Endothelial cell of umbilical vein (primary cell): ENCODE measurements around the gene AKT1. TPM values are rescaled to one million over a fixed set of nuclear protein-coding genes. Genes with fewer than 3 reads are reported as not detected.

Source experiments
- BruUV-seq: library from RNA; stranded (reverse); fragments of 400-500 nt; replicated peaks from 2 replicates; lab custom pipeline; 2021; lab: Mats Ljungman, UMichigan
- CTCF ChIA-PET: fragments of 300-600, 350-600 bp; sonication (Branson Sonifier 250); formaldehyde crosslinking; loops from one replicate; lab custom pipeline; 2021; ENCODE audit warnings: antibody characterized with exemption, inconsistent platforms; lab: Charles Lee
- POLR2A ChIA-PET: fragments of 300-600, 350-600 bp; sonication (Branson Sonifier 250); formaldehyde crosslinking; loops from one replicate; lab custom pipeline; 2021; ENCODE audit warnings: antibody characterized with exemption, inconsistent platforms; lab: Charles Lee
- DNase-seq: peaks from one replicate; pipeline ENCODE4 v3.0.0-alpha.2; 2011; ENCODE audit warnings: low read depth, low spot score
- FAIRE-seq: peaks from 2 replicates; lab custom pipeline; 2011; peaks lifted over from hg19 to GRCh38; lab: Jason Lieb, UNC
- H2AFZ ChIP-seq: 2 replicates; pipeline ENCODE4 v1.6.0; 2012; ENCODE audit warnings: low read depth, low read length, control low read depth, inconsistent platforms
- H3K27ac ChIP-seq: 2 replicates; pipeline ENCODE4 v1.5.1; 2011; ENCODE audit warnings: low read depth, mild to moderate bottlenecking, control low read depth, low read length, moderate library complexity; ENCODE audit not compliant: insufficient read depth
- H3K27me3 ChIP-seq, 2 experiments: 2 replicates each; pipeline versions ENCODE4 v1.6.0 to v1.6.1; 2011; ENCODE audit warnings: low read length in 2 of 2, mixed read lengths in 1 of 2; ENCODE audit not compliant: control insufficient read depth in 2 of 2, insufficient read depth in 2 of 2
- H3K36me3 ChIP-seq, 2 experiments: 2 replicates in 1 of 2; 3 replicates in 1 of 2; pipeline ENCODE4 v1.5.1; 2011; ENCODE audit warnings: low read length in 2 of 2, mild to moderate bottlenecking in 1 of 2, moderate library complexity in 1 of 2; ENCODE audit not compliant: control insufficient read depth in 2 of 2, insufficient read depth in 2 of 2; ENCODE audit errors: extremely low read depth in 1 of 2
- H3K4me1 ChIP-seq: 3 replicates; pipeline ENCODE4 v1.5.1; 2011; ENCODE audit warnings: mild to moderate bottlenecking, low read length; ENCODE audit not compliant: control insufficient read depth, insufficient read depth; ENCODE audit errors: extremely low read depth
- H3K4me2 ChIP-seq: 2 replicates; pipeline ENCODE4 v1.6.1; 2011; ENCODE audit warnings: low read length, control low read depth, mixed read lengths; ENCODE audit not compliant: insufficient read depth
- H3K4me3 ChIP-seq, 3 experiments: fragments of 200-600 bp in 1 of 3; sonication (generic), shearing (Covaris generic) in 1 of 3; replicated peaks in 1 of 3; 2 replicates each; pipeline ENCODE4 v1.5.1; 2011 to 2016; ENCODE audit warnings: control low read depth in 3 of 3, low read length in 3 of 3, mild to moderate bottlenecking in 2 of 3, inconsistent platforms in 1 of 3, low read depth in 1 of 3, moderate library complexity in 1 of 3; ENCODE audit not compliant: insufficient read depth in 1 of 3
- H3K79me2 ChIP-seq: 2 replicates; pipeline ENCODE4 v1.6.0; 2012; ENCODE audit warnings: low read length, inconsistent platforms; ENCODE audit not compliant: control insufficient read depth, insufficient read depth
- H3K9ac ChIP-seq: replicated peaks from 2 replicates; pipeline ENCODE3; 2011; ENCODE audit warnings: low read length, control low read depth; ENCODE audit not compliant: insufficient read depth; ENCODE audit errors: extremely low read depth
- H3K9me1 ChIP-seq: replicated peaks from 3 replicates; pipeline ENCODE4 v1.6.0; 2011; ENCODE audit warnings: mild to moderate bottlenecking, low read length; ENCODE audit not compliant: control insufficient read depth, insufficient read depth; ENCODE audit errors: extremely low read depth
- H3K9me3 ChIP-seq: replicated peaks from 2 replicates; pipeline ENCODE4 v1.5.1; 2012; ENCODE audit warnings: low read length, inconsistent platforms; ENCODE audit not compliant: control insufficient read depth, insufficient read depth
- H4K20me1 ChIP-seq: replicated peaks from 2 replicates; pipeline ENCODE3; 2011; ENCODE audit warnings: mild to moderate bottlenecking, low read length; ENCODE audit not compliant: control insufficient read depth, insufficient read depth; ENCODE audit errors: extremely low read depth
- CTCF ChIP-seq, 2 donors: IDR thresholded peaks; 1 replicate in 1 of 2; 2 replicates in 1 of 2; pipeline ENCODE4 v1.5.1; 2011; ENCODE audit warnings: low read length in 2 of 2, mild to moderate bottlenecking in 2 of 2, moderate library complexity in 2 of 2, control low read depth in 1 of 2, inconsistent platforms in 1 of 2, low read depth in 1 of 2; ENCODE audit not compliant: insufficient read depth in 1 of 2; ENCODE audit errors: extremely low read depth in 1 of 2
- EZH2 ChIP-seq: IDR thresholded peaks from 2 replicates; pipeline ENCODE4 v1.6.1; 2012; ENCODE audit warnings: borderline replicate concordance, low read depth, mild to moderate bottlenecking, moderate library complexity, low read length, inconsistent platforms; ENCODE audit not compliant: severe bottlenecking
- FOS ChIP-seq: IDR thresholded peaks from 2 replicates; pipeline ENCODE4 v1.6.1; 2011; ENCODE audit warnings: mild to moderate bottlenecking, low read length, moderate library complexity, borderline replicate concordance; ENCODE audit not compliant: insufficient read depth
- GATA2 ChIP-seq: IDR thresholded peaks from 2 replicates; pipeline ENCODE4 v1.7.0; 2011; ENCODE audit warnings: low read depth, mild to moderate bottlenecking, moderate library complexity, mixed read lengths, low read length; ENCODE audit not compliant: insufficient read length, insufficient read depth
- JUN ChIP-seq: IDR thresholded peaks from 2 replicates; pipeline ENCODE4 v1.6.1; 2011; ENCODE audit warnings: borderline replicate concordance, low read depth; ENCODE audit not compliant: insufficient read length, insufficient read depth
- MAX ChIP-seq: IDR thresholded peaks from 2 replicates; pipeline ENCODE4 v1.6.1; 2011; ENCODE audit not compliant: insufficient read depth, insufficient read length
- MYC ChIP-seq: IDR thresholded peaks from one replicate; pipeline ENCODE4 v1.6.1; 2011; ENCODE audit warnings: mild to moderate bottlenecking, low read depth, low read length
- POLR2A ChIP-seq: IDR thresholded peaks from 2 replicates; pipeline ENCODE4 v1.6.1; 2012; ENCODE audit warnings: low read depth, mild to moderate bottlenecking, control low read depth, low read length
- POLR2AphosphoS5 ChIP-seq: IDR thresholded peaks from 2 replicates; pipeline ENCODE4 v1.6.1; 2012; ENCODE audit warnings: low read depth, mild to moderate bottlenecking, control low read depth, low read length, moderate library complexity; ENCODE audit not compliant: insufficient read depth
- dilution Hi-C: fragments of 300-500 bp; cut with MboI; formaldehyde crosslinking; loops from one replicate; pipeline ENCODE4 v1.15.0; 2019; ENCODE audit warnings: low sequenced_read_pairs; ENCODE audit not compliant: extremely low pct_ligation_motif_present
- intact Hi-C: fragments of 100-400 bp; cut with micrococcal nuclease; formaldehyde crosslinking; loops from one replicate; pipeline ENCODE4 v1.10.0; 2022
- polyA plus RNA-seq, 4 experiments: library from polyadenylated mRNA; depleted of rRNA in 3 of 4; stranded (reverse) in 3 of 4; unstranded in 1 of 4; fragments of >200 nt; gene quantifications; 2 replicates each; pipeline versions ENCODE4 v1.2.1 to v1.2.3, GENCODE V29; 2011 to 2012; ENCODE audit warnings: missing spikeins in 1 of 4
- total RNA-seq: library from RNA; stranded (reverse); gene quantifications from 2 replicates; pipeline ENCODE4 v1.2.3, GENCODE V29; 2021

The AKT1 gene
- total and polyA plus RNA-seq, 2 donors (not counting 3 experiments of a cell fraction or from before 2014, with no cell fraction given), result 177 to 191 TPM

GRCh38 chr14:104766863-104767633 is 28.5 kb downstream of the AKT1 start:
- Histone ChIP-seq H3K9me1 (no peaks in the 10 kb centered on the region), H3K27me3 (no peaks in the 10 kb centered on the region), H3K36me3 (peaks cover 0 to 14% of the 10 kb centered on the region in 2 experiments), H3K4me1 (no peaks in the 10 kb centered on the region), H3K79me2 (no peaks in the 10 kb centered on the region), H3K9ac (no peak overlapping the region), H3K4me2 (no peak overlapping the region), H3K4me3 (no peak overlapping the region), H3K27ac (no peak overlapping the region), H2AFZ (no peak overlapping the region), H3K9me3 (no peaks in the 10 kb centered on the region), H4K20me1 (no peaks in the 10 kb centered on the region)
- no TSS peak for BruUV-seq
- ChIA-PET CTCF (interaction anchor here (1.0 to 2.0 kb wide), 3 partner anchors 14 to 59 kb away, joined by 6 to 8 read pairs (median 7); partner anchors contain the start of gene SIVA1), POLR2A (no interaction called here)
- TF ChIP-seq MAX (no peak), POLR2AphosphoS5 (no peak), FOS (no peak), CTCF (IDR thresholded peaks at IDR 0.05; ENCODE audit: extremely low read depth in 1 of 2, insufficient read depth in 1 of 2, low read depth in 1 of 2, low read length in 2 of 2) (no peak), EZH2 (no peak), POLR2A (no peak), GATA2 (no peak), JUN (no peak), MYC (no peak)
- dilution Hi-C loops (no loop called here), intact Hi-C loops (loop anchor here (10.0 kb wide), 1 partner anchor 208 kb away; the partner anchor contains the start of gene AHNAK2)
- DNase-seq (no peak), FAIRE-seq (no peak)
